HEK293 (cell line): ENCODE data around the gene RORC.

ENCODE experiments used
- CTCF ChIA-PET: fragments of 350-600 bp; formaldehyde crosslinking; extraction: SDS; loops from one replicate; lab custom pipeline; 2021; ENCODE audit warnings: antibody characterized with exemption; lab: Yijun Ruan, JAX
- POLR2A ChIA-PET: fragments of 300-600 bp; formaldehyde crosslinking; extraction: SDS; loops from one replicate; lab custom pipeline; 2020; ENCODE audit warnings: antibody characterized with exemption, inconsistent platforms; lab: Yijun Ruan, JAX
- H3K27ac ChIP-seq: fragments of 200-500 bp; sonication (Bioruptor generic); 2 replicates; pipeline ENCODE4 v1.5.1; 2014; ENCODE audit warnings: low read depth, low read length, control low read depth, inconsistent platforms; ENCODE audit errors: extremely low read depth
- H3K36me3 ChIP-seq, 2 experiments: fragments of 200-500 bp in 1 of 2; sonication (Bioruptor generic) in 1 of 2; 1 replicate in 1 of 2; 2 replicates in 1 of 2; pipeline ENCODE4 v1.5.1; 2014 to 2017; ENCODE audit warnings: inconsistent platforms in 2 of 2, low read length in 2 of 2; ENCODE audit not compliant: control insufficient read depth in 2 of 2, insufficient read depth in 1 of 2
- H3K4me1 ChIP-seq: fragments of 200-500 bp; sonication (Bioruptor generic); 2 replicates; pipeline ENCODE4 v1.5.1; 2014; ENCODE audit warnings: mild to moderate bottlenecking, low read length, inconsistent platforms; ENCODE audit not compliant: control insufficient read depth, insufficient read depth
- H3K4me3 ChIP-seq: 2 replicates; pipeline ENCODE4 v1.5.1; 2011; ENCODE audit warnings: low read depth, mild to moderate bottlenecking, control low read depth, low read length, moderate library complexity
- H3K9me3 ChIP-seq: fragments of 200-500 bp; sonication (Bioruptor generic); 2 replicates; pipeline ENCODE4 v1.5.1; 2014; ENCODE audit warnings: low read depth, low read length, inconsistent platforms; ENCODE audit not compliant: control insufficient read depth, insufficient read depth
- GLIS2 ChIP-seq: fragments of 450-650 bp; formaldehyde crosslinking; IDR thresholded peaks from 2 replicates; pipeline ENCODE4 v1.5.1; 2016; ENCODE audit warnings: missing biosample characterization, missing genetic modification characterization
- HOXC10 ChIP-seq: sonication (generic); formaldehyde crosslinking; IDR thresholded peaks from 2 replicates; pipeline ENCODE4 v1.8.1; 2023; ENCODE audit warnings: mild to moderate bottlenecking, missing genetic modification reagents
- KLF7 ChIP-seq: fragments of 450-650 bp; formaldehyde crosslinking; IDR thresholded peaks from 2 replicates; pipeline ENCODE4 v1.5.1; 2016; ENCODE audit warnings: missing biosample characterization, missing genetic modification characterization, borderline replicate concordance
- SP2 ChIP-seq: fragments of 450-650 bp; formaldehyde crosslinking; IDR thresholded peaks from 2 replicates; pipeline ENCODE4 v1.5.1; 2016; ENCODE audit warnings: missing biosample characterization, missing genetic modification characterization
- SP3 ChIP-seq: fragments of 450-650 bp; formaldehyde crosslinking; IDR thresholded peaks from 2 replicates; pipeline ENCODE4 v1.5.1; 2016; ENCODE audit warnings: missing biosample characterization, missing genetic modification characterization
- WT1 ChIP-seq: fragments of 450-650 bp; formaldehyde crosslinking; IDR thresholded peaks from 2 replicates; pipeline ENCODE4 v1.5.1; 2016; ENCODE audit warnings: missing biosample characterization, missing genetic modification characterization
- ZBTB17 ChIP-seq: fragments of 450-650 bp; formaldehyde crosslinking; IDR thresholded peaks from 2 replicates; pipeline ENCODE4 v1.5.1; 2016; ENCODE audit warnings: missing biosample characterization, missing genetic modification characterization
- ZBTB44 ChIP-seq: fragments of 450-650 bp; IDR thresholded peaks from 2 replicates; pipeline ENCODE4 v1.5.1; 2018; ENCODE audit warnings: missing biosample characterization, mild to moderate bottlenecking, missing genetic modification characterization
- ZNF112 ChIP-seq: fragments of 450-650 bp; formaldehyde crosslinking; IDR thresholded peaks from 2 replicates; pipeline ENCODE4 v1.5.0; 2017; ENCODE audit warnings: missing biosample characterization, missing genetic modification characterization
- ZNF138 ChIP-seq: fragments of 450-650 bp; formaldehyde crosslinking; IDR thresholded peaks from 2 replicates; pipeline ENCODE4 v1.5.1; 2016; ENCODE audit warnings: missing biosample characterization, missing genetic modification characterization, borderline replicate concordance
- ZNF16 ChIP-seq: fragments of 450-650 bp; formaldehyde crosslinking; IDR thresholded peaks from 2 replicates; pipeline ENCODE4 v1.5.1; 2016; ENCODE audit warnings: low read depth, missing biosample characterization, missing genetic modification characterization
- ZNF175 ChIP-seq: fragments of 450-650 bp; formaldehyde crosslinking; IDR thresholded peaks from 2 replicates; pipeline ENCODE4 v1.5.1; 2016; ENCODE audit warnings: missing biosample characterization, missing genetic modification characterization
- ZNF248 ChIP-seq: fragments of 450-650 bp; formaldehyde crosslinking; IDR thresholded peaks from 2 replicates; pipeline ENCODE4 v1.5.1; 2017; ENCODE audit warnings: missing biosample characterization, missing genetic modification characterization
- ZNF266 ChIP-seq: fragments of 450-650 bp; formaldehyde crosslinking; IDR thresholded peaks from 2 replicates; pipeline ENCODE4 v1.5.1; 2016; ENCODE audit warnings: missing biosample characterization, missing genetic modification characterization, low read depth
- ZNF311 ChIP-seq: fragments of 450-650 bp; formaldehyde crosslinking; IDR thresholded peaks from 2 replicates; pipeline ENCODE4 v1.5.1; 2017; ENCODE audit warnings: missing biosample characterization, missing genetic modification characterization, borderline replicate concordance
- ZNF394 ChIP-seq: fragments of 450-650 bp; formaldehyde crosslinking; IDR thresholded peaks from 2 replicates; pipeline ENCODE4 v1.5.1; 2016; ENCODE audit warnings: missing biosample characterization, missing genetic modification characterization, mild to moderate bottlenecking, moderate library complexity, borderline replicate concordance
- ZNF404 ChIP-seq: fragments of 450-650 bp; formaldehyde crosslinking; IDR thresholded peaks from 2 replicates; pipeline ENCODE4 v1.5.1; 2017; ENCODE audit warnings: missing biosample characterization, missing genetic modification characterization
- ZNF529 ChIP-seq: fragments of 450-650 bp; formaldehyde crosslinking; IDR thresholded peaks from 2 replicates; pipeline ENCODE4 v1.5.1; 2017; ENCODE audit warnings: missing genetic modification characterization, missing biosample characterization; ENCODE audit not compliant: insufficient replicate concordance
- ZNF555 ChIP-seq: fragments of 450-650 bp; formaldehyde crosslinking; conservative IDR thresholded peaks from 2 replicates; pipeline ENCODE4 v1.5.1; 2017; ENCODE audit warnings: missing biosample characterization, mild to moderate bottlenecking, missing genetic modification characterization, inconsistent platforms
- ZNF571 ChIP-seq: fragments of 450-650 bp; formaldehyde crosslinking; IDR thresholded peaks from 2 replicates; pipeline ENCODE4 v1.5.0; 2017; ENCODE audit warnings: missing biosample characterization, missing genetic modification characterization
- ZNF580 ChIP-seq: fragments of 450-650 bp; formaldehyde crosslinking; IDR thresholded peaks from 2 replicates; pipeline ENCODE4 v1.5.1; 2016; ENCODE audit warnings: missing biosample characterization, missing genetic modification characterization
- ZNF629 ChIP-seq: fragments of 450-650 bp; formaldehyde crosslinking; IDR thresholded peaks from 2 replicates; pipeline ENCODE4 v1.5.1; 2017; ENCODE audit warnings: missing biosample characterization, missing genetic modification characterization
- ZNF654 ChIP-seq: fragments of 450-650 bp; formaldehyde crosslinking; IDR thresholded peaks from 2 replicates; pipeline ENCODE4 v1.5.1; 2016; ENCODE audit warnings: low read depth, missing biosample characterization, missing genetic modification characterization
- ZNF843 ChIP-seq: fragments of 450-650 bp; formaldehyde crosslinking; IDR thresholded peaks from 2 replicates; pipeline ENCODE4 v1.5.1; 2016; ENCODE audit warnings: missing biosample characterization, missing genetic modification characterization
- ZSCAN16 ChIP-seq: fragments of 450-650 bp; formaldehyde crosslinking; IDR thresholded peaks from 2 replicates; pipeline ENCODE4 v1.5.1; 2016; ENCODE audit warnings: missing biosample characterization, missing genetic modification characterization
- TF ChIP-seq, protein P1 (sequence below): fragments of 450-650 bp; formaldehyde crosslinking; IDR thresholded peaks from 2 replicates; pipeline ENCODE4 v1.5.1; 2016; ENCODE audit warnings: missing biosample characterization, missing genetic modification characterization
- TF ChIP-seq, protein P2 (sequence below): fragments of 450-650 bp; formaldehyde crosslinking; IDR thresholded peaks from 2 replicates; pipeline ENCODE4 v1.5.1; 2017; ENCODE audit warnings: missing biosample characterization, missing genetic modification characterization
- TF ChIP-seq, protein P3 (sequence below): fragments of 450-650 bp; formaldehyde crosslinking; IDR thresholded peaks from 2 replicates; pipeline ENCODE4 v1.5.1; 2016; ENCODE audit warnings: missing biosample characterization, missing genetic modification characterization, borderline replicate concordance

RORC gene

DNA sequence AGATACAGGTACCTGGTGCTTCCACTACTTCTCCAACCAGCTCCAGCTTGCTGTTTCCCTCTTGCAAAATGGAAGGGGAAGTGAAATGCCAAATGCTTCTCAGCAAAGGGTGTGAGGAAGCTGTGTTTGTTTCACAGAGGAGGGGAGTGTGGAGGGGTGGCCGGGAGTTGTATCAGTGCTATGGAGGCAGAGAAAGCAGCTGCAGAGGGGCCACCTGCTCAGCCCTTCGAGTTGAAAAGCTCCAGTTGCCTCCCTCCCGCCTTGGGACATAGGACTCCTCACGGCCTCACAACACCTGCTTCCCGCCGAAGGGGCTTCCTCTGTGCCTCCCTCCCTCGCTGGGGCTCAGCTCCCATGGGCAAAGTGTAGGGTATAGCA, 14.3 kb downstream of the RORC start:
- no peaks in the 10 kb centered on the region for H3K4me1 ChIP-seq
- POLR2A ChIA-PET = interaction anchor here (0.6 kb wide), 1 partner anchor 294 kb away, joined by 3 read pairs; no protein-coding TSS in a partner anchor
- TF ChIP-seq ZSCAN16 (tag by site-specific recombination) (no peak), ZNF529 (no peak), ZNF175 (tag by site-specific recombination) (no peak), ZNF555 (tag by site-specific recombination) (no peak), ZNF16 (tag by site-specific recombination) (no peak), ZNF248 (tag by site-specific recombination) (no peak), ZNF654 (tag by site-specific recombination) (no peak), ZNF138 (no peak), ZNF571 (no peak), ZNF112 (tag by site-specific recombination) (no peak), KLF7 (no peak), SP3 (tag by site-specific recombination) (no peak), ZNF843 (tag by site-specific recombination) (no peak), ZBTB44 (tag by site-specific recombination) (no peak), ZNF629 (tag by site-specific recombination) (no peak), ZNF311 (tag by site-specific recombination) (no peak), ZBTB17 (no peak), ZNF404 (tag by site-specific recombination) (no peak)
- TF ChIP-seq, protein P1, sequence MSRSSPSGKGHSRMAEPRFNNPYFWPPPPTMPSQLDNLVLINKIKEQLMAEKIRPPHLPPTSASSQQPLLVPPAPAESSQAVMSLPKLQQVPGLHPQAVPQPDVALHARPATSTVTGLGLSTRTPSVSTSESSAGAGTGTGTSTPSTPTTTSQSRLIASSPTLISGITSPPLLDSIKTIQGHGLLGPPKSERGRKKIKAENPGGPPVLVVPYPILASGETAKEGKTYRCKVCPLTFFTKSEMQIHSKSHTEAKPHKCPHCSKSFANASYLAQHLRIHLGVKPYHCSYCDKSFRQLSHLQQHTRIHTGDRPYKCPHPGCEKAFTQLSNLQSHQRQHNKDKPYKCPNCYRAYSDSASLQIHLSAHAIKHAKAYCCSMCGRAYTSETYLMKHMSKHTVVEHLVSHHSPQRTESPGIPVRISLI (tag by site-specific recombination) = no peak
- TF ChIP-seq, protein P2, sequence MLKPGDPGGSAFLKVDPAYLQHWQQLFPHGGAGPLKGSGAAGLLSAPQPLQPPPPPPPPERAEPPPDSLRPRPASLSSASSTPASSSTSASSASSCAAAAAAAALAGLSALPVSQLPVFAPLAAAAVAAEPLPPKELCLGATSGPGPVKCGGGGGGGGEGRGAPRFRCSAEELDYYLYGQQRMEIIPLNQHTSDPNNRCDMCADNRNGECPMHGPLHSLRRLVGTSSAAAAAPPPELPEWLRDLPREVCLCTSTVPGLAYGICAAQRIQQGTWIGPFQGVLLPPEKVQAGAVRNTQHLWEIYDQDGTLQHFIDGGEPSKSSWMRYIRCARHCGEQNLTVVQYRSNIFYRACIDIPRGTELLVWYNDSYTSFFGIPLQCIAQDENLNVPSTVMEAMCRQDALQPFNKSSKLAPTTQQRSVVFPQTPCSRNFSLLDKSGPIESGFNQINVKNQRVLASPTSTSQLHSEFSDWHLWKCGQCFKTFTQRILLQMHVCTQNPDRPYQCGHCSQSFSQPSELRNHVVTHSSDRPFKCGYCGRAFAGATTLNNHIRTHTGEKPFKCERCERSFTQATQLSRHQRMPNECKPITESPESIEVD (tag by site-specific recombination) = no peak
- no peak overlapping the region for H3K4me3 ChIP-seq
- H3K9me3 ChIP-seq = no peaks in the 10 kb centered on the region
- H3K27ac ChIP-seq = no peak overlapping the region
- CTCF ChIA-PET = interaction anchor here (0.6 kb wide), 1 partner anchor 13 kb away, joined by 3 read pairs; no protein-coding TSS in a partner anchor
- no peaks in the 10 kb centered on the region for H3K36me3 ChIP-seq

GRCh38 chr1:151816548-151817352, 14.9 kb downstream of the RORC start:
- ChIA-PET POLR2A (interaction anchor here (0.6 kb wide), 1 partner anchor 293 kb away, joined by 3 read pairs; no protein-coding TSS in a partner anchor), CTCF (interaction anchor here (0.7 kb wide), 1 partner anchor 21 kb away, joined by 4 read pairs; no protein-coding TSS in a partner anchor)
- H3K4me3 ChIP-seq = no peak overlapping the region
- no peaks in the 10 kb centered on the region for H3K36me3 ChIP-seq
- no peak overlapping the region for H3K27ac ChIP-seq
- H3K4me1 ChIP-seq = no peaks in the 10 kb centered on the region
- no peaks in the 10 kb centered on the region for H3K9me3 ChIP-seq
- TF ChIP-seq SP2 (tag by site-specific recombination) (no peak), ZNF580 (tag by site-specific recombination) (no peak), ZNF266 (tag by site-specific recombination) (no peak), HOXC10 (CRISPR knock-in tag) (no peak), GLIS2 (tag by site-specific recombination) (no peak), WT1 (tag by site-specific recombination) (no peak), ZNF394 (no peak)
- TF ChIP-seq, protein P3, sequence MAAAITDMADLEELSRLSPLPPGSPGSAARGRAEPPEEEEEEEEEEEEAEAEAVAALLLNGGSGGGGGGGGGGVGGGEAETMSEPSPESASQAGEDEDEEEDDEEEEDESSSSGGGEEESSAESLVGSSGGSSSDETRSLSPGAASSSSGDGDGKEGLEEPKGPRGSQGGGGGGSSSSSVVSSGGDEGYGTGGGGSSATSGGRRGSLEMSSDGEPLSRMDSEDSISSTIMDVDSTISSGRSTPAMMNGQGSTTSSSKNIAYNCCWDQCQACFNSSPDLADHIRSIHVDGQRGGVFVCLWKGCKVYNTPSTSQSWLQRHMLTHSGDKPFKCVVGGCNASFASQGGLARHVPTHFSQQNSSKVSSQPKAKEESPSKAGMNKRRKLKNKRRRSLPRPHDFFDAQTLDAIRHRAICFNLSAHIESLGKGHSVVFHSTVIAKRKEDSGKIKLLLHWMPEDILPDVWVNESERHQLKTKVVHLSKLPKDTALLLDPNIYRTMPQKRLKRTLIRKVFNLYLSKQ = no peak
